Measurements from ENCODE around the gene MSLN.

MSLN gene

GRCh38 chr16:807347-808084 lies 47.0 kb downstream of the MSLN start:
- DNase-seq (ENCODE audit: low spot score) = peak; percentile 91

- no peak for DNase-seq (ENCODE audit: low spot score)
These were observed 47.5 kb downstream of the MSLN start for GRCh38 chr16:808085-808386.

- DNase-seq (ENCODE audit: low spot score) = no peak
These were observed 52.8 kb downstream of the MSLN start for GRCh38 chr16:813204-813915.

- DNase-seq (ENCODE audit: low spot score) = no peak
These were observed 53.4 kb downstream of the MSLN start for GRCh38 chr16:813916-814412.

- peak; percentile 57 for DNase-seq (ENCODE audit: low spot score)
These were observed 54.4 kb downstream of the MSLN start for GRCh38 chr16:814974-815373.

- no peak for DNase-seq (ENCODE audit: low spot score)
These were observed 55.3 kb downstream of the MSLN start for GRCh38 chr16:815861-816260.

GRCh38 chr16:817001-817906 lies 56.7 kb downstream of the MSLN start:
- DNase-seq (ENCODE audit: low spot score) = no peak

GRCh38 chr16:818132-818531 lies 57.6 kb downstream of the MSLN start:
- no peak for DNase-seq (ENCODE audit: low spot score)
